HEK293 (cell line): ENCODE results near the gene ABHD12.
A peak's percentile ranks its signal among the peaks of the same experiment; 100 is the strongest.

Experiments
- CTCF ChIA-PET: fragments of 350-600 bp; formaldehyde crosslinking; extraction: SDS; loops from one replicate; lab custom pipeline; 2021; ENCODE audit warnings: antibody characterized with exemption; lab: Yijun Ruan, JAX
- POLR2A ChIA-PET: fragments of 300-600 bp; formaldehyde crosslinking; extraction: SDS; loops from one replicate; lab custom pipeline; 2020; ENCODE audit warnings: antibody characterized with exemption, inconsistent platforms; lab: Yijun Ruan, JAX
- H3K27ac ChIP-seq: fragments of 200-500 bp; sonication (Bioruptor generic); 2 replicates; pipeline ENCODE4 v1.5.1; 2014; ENCODE audit warnings: low read depth, low read length, control low read depth, inconsistent platforms; ENCODE audit errors: extremely low read depth
- H3K36me3 ChIP-seq, 2 experiments: fragments of 200-500 bp in 1 of 2; sonication (Bioruptor generic) in 1 of 2; 1 replicate in 1 of 2; 2 replicates in 1 of 2; pipeline ENCODE4 v1.5.1; 2014 to 2017; ENCODE audit warnings: inconsistent platforms in 2 of 2, low read length in 2 of 2; ENCODE audit not compliant: control insufficient read depth in 2 of 2, insufficient read depth in 1 of 2
- H3K4me1 ChIP-seq: fragments of 200-500 bp; sonication (Bioruptor generic); 2 replicates; pipeline ENCODE4 v1.5.1; 2014; ENCODE audit warnings: mild to moderate bottlenecking, low read length, inconsistent platforms; ENCODE audit not compliant: control insufficient read depth, insufficient read depth
- H3K4me3 ChIP-seq: 2 replicates; pipeline ENCODE4 v1.5.1; 2011; ENCODE audit warnings: low read depth, mild to moderate bottlenecking, control low read depth, low read length, moderate library complexity
- H3K9me3 ChIP-seq: fragments of 200-500 bp; sonication (Bioruptor generic); 2 replicates; pipeline ENCODE4 v1.5.1; 2014; ENCODE audit warnings: low read depth, low read length, inconsistent platforms; ENCODE audit not compliant: control insufficient read depth, insufficient read depth
- FEZF1 ChIP-seq: fragments of 450-650 bp; formaldehyde crosslinking; IDR thresholded peaks from 2 replicates; pipeline ENCODE4 v1.5.1; 2016; ENCODE audit warnings: missing biosample characterization, missing genetic modification characterization
- KLF8 ChIP-seq: fragments of 450-650 bp; formaldehyde crosslinking; IDR thresholded peaks from 2 replicates; pipeline ENCODE4 v1.5.1; 2016; ENCODE audit warnings: missing biosample characterization, missing genetic modification characterization
- MYNN ChIP-seq: fragments of 450-650 bp; formaldehyde crosslinking; IDR thresholded peaks from 2 replicates; pipeline ENCODE4 v1.5.1; 2016; ENCODE audit warnings: missing biosample characterization, missing genetic modification characterization, borderline replicate concordance
- PRDM4 ChIP-seq: fragments of 450-650 bp; formaldehyde crosslinking; IDR thresholded peaks from 2 replicates; pipeline ENCODE4 v1.5.1; 2017; ENCODE audit warnings: missing biosample characterization, missing genetic modification characterization
- REPIN1 ChIP-seq: fragments of 450-650 bp; formaldehyde crosslinking; IDR thresholded peaks from 2 replicates; pipeline ENCODE4 v1.5.1; 2017; ENCODE audit warnings: missing biosample characterization, missing genetic modification characterization, low read depth
- YY2 ChIP-seq: fragments of 450-650 bp; formaldehyde crosslinking; IDR thresholded peaks from 2 replicates; pipeline ENCODE4 v1.5.1; 2016; ENCODE audit warnings: missing biosample characterization, missing genetic modification characterization
- ZBTB1 ChIP-seq: fragments of 450-650 bp; formaldehyde crosslinking; IDR thresholded peaks from 2 replicates; pipeline ENCODE4 v1.5.1; 2016; ENCODE audit warnings: missing biosample characterization, missing genetic modification characterization
- ZBTB26 ChIP-seq: fragments of 450-650 bp; formaldehyde crosslinking; optimal IDR thresholded peaks from 2 replicates; pipeline ENCODE3; 2016; ENCODE audit warnings: missing biosample characterization, mild to moderate bottlenecking, missing genetic modification characterization
- ZBTB6 ChIP-seq: fragments of 450-650 bp; formaldehyde crosslinking; IDR thresholded peaks from 2 replicates; pipeline ENCODE4 v1.5.1; 2017; ENCODE audit warnings: missing biosample characterization, missing genetic modification characterization
- ZNF121 ChIP-seq: fragments of 450-650 bp; formaldehyde crosslinking; IDR thresholded peaks from 2 replicates; pipeline ENCODE4 v1.5.1; 2016; ENCODE audit warnings: missing biosample characterization, missing genetic modification characterization
- ZNF16 ChIP-seq: fragments of 450-650 bp; formaldehyde crosslinking; IDR thresholded peaks from 2 replicates; pipeline ENCODE4 v1.5.1; 2016; ENCODE audit warnings: low read depth, missing biosample characterization, missing genetic modification characterization
- ZNF175 ChIP-seq: fragments of 450-650 bp; formaldehyde crosslinking; IDR thresholded peaks from 2 replicates; pipeline ENCODE4 v1.5.1; 2016; ENCODE audit warnings: missing biosample characterization, missing genetic modification characterization
- ZNF211 ChIP-seq: fragments of 450-650 bp; formaldehyde crosslinking; IDR thresholded peaks from 2 replicates; pipeline ENCODE4 v1.5.1; 2016; ENCODE audit warnings: low read depth, missing biosample characterization, missing genetic modification characterization
- ZNF248 ChIP-seq: fragments of 450-650 bp; formaldehyde crosslinking; IDR thresholded peaks from 2 replicates; pipeline ENCODE4 v1.5.1; 2017; ENCODE audit warnings: missing biosample characterization, missing genetic modification characterization
- ZNF341 ChIP-seq: fragments of 450-650 bp; formaldehyde crosslinking; IDR thresholded peaks from 2 replicates; pipeline ENCODE4; 2016; ENCODE audit warnings: low read depth, missing biosample characterization, missing genetic modification characterization
- ZNF398 ChIP-seq: fragments of 450-650 bp; formaldehyde crosslinking; IDR thresholded peaks from 2 replicates; pipeline ENCODE4 v1.5.1; 2017; ENCODE audit warnings: missing biosample characterization, missing genetic modification characterization
- ZNF426 ChIP-seq: fragments of 450-650 bp; formaldehyde crosslinking; IDR thresholded peaks from 2 replicates; pipeline ENCODE4 v1.5.1; 2017; ENCODE audit warnings: missing biosample characterization, missing genetic modification characterization, mild to moderate bottlenecking, inconsistent platforms, moderate library complexity
- ZNF530 ChIP-seq: fragments of 450-650 bp; formaldehyde crosslinking; IDR thresholded peaks from 2 replicates; pipeline ENCODE4 v1.5.1; 2016; ENCODE audit warnings: low read depth, missing biosample characterization, missing genetic modification characterization
- ZNF600 ChIP-seq: fragments of 450-650 bp; formaldehyde crosslinking; IDR thresholded peaks from 2 replicates; pipeline ENCODE4 v1.5.1; 2016; ENCODE audit warnings: missing biosample characterization, missing genetic modification characterization
- ZNF624 ChIP-seq: fragments of 450-650 bp; formaldehyde crosslinking; IDR thresholded peaks from 2 replicates; pipeline ENCODE4 v1.5.1; 2017; ENCODE audit warnings: missing biosample characterization, missing genetic modification characterization
- ZNF677 ChIP-seq: fragments of 450-650 bp; IDR thresholded peaks from 2 replicates; pipeline ENCODE4 v1.5.0; 2018; ENCODE audit warnings: missing biosample characterization, mild to moderate bottlenecking, missing genetic modification characterization, moderate library complexity
- ZNF776 ChIP-seq: fragments of 450-650 bp; formaldehyde crosslinking; IDR thresholded peaks from 2 replicates; pipeline ENCODE4 v1.5.0; 2017; ENCODE audit warnings: missing biosample characterization, missing genetic modification characterization, borderline replicate concordance

ABHD12 gene

GRCh38 chr20:25356271-25356933 lies 34.2 kb downstream of the ABHD12 start:
- ChIA-PET CTCF (interaction anchor here (1.1 to 1.2 kb wide), 2 partner anchors 15 to 41 kb away, joined by 3 to 8 read pairs; no protein-coding TSS in a partner anchor), POLR2A (no interaction called here)
- H3K4me3 ChIP-seq: no peak overlapping the region
- H3K27ac ChIP-seq: no peak overlapping the region
- no peak for TF ChIP-seq ZNF211 (tag by site-specific recombination)
- TF ChIP-seq ZNF600 (tag by site-specific recombination): peak; percentile 40; the same call in 1 of the 2 replicates
- H3K36me3 ChIP-seq: no peaks in the 10 kb centered on the region
- peaks cover 25% of the 10 kb centered on the region for H3K4me1 ChIP-seq
- H3K9me3 ChIP-seq: no peaks in the 10 kb centered on the region

- H3K27ac ChIP-seq: no peak overlapping the region
- TF ChIP-seq YY2 (tag by site-specific recombination): no peak
- no peak for TF ChIP-seq PRDM4
- no peak for TF ChIP-seq ZNF211 (tag by site-specific recombination)
- no peak for TF ChIP-seq ZNF530 (tag by site-specific recombination)
- TF ChIP-seq ZBTB26 (tag by site-specific recombination): no peak
- TF ChIP-seq, all 188 proteins: peak for 0
- POLR2A ChIA-PET: no interaction called here
- H3K4me3 ChIP-seq: no peak overlapping the region
- CTCF ChIA-PET: interaction anchor here (1.2 kb wide), 1 partner anchor 16 kb away, joined by 8 read pairs; no protein-coding TSS in a partner anchor
- H3K9me3 ChIP-seq: no peaks in the 10 kb centered on the region
- no peaks in the 10 kb centered on the region for H3K36me3 ChIP-seq
- peaks cover 25% of the 10 kb centered on the region for H3K4me1 ChIP-seq
These were observed 34.8 kb downstream of the ABHD12 start for GRCh38 chr20:25355866-25356265.

GRCh38 chr20:25355011-25355595 lies 35.5 kb downstream of the ABHD12 start:
- POLR2A ChIA-PET: no interaction called here

GRCh38 chr20:25353747-25354705 lies 36.6 kb downstream of the ABHD12 start:
- ChIA-PET POLR2A (no interaction called here), CTCF (no interaction called here)
- H3K9me3 ChIP-seq: no peaks in the 10 kb centered on the region
- no peaks in the 10 kb centered on the region for H3K36me3 ChIP-seq
- peaks cover 25% of the 10 kb centered on the region for H3K4me1 ChIP-seq
- H3K4me3 ChIP-seq: no peak overlapping the region
- peak overlapping the region; percentile 64 for H3K27ac ChIP-seq
- TF ChIP-seq ZNF677 (tag by site-specific recombination): no peak
- no peak for TF ChIP-seq ZNF398 (tag by site-specific recombination)
- no peak for TF ChIP-seq ZNF175
- no peak for TF ChIP-seq ZBTB6
- no peak for TF ChIP-seq ZNF248 (tag by site-specific recombination)
- no peak for TF ChIP-seq ZBTB1 (tag by site-specific recombination)
- 0 out of 2 replicates have a peak, but pooled peaks have one; percentile 25 for TF ChIP-seq ZNF341 (tag by site-specific recombination)
- no peak for TF ChIP-seq REPIN1
- no peak for TF ChIP-seq MYNN (tag by site-specific recombination)

More at GRCh38 chr20:25355011-25355595, 35.5 kb downstream of the ABHD12 start:
- peaks cover 25% of the 10 kb centered on the region for H3K4me1 ChIP-seq
- no peak overlapping the region for H3K4me3 ChIP-seq
- no peak overlapping the region for H3K27ac ChIP-seq
- CTCF ChIA-PET: no interaction called here
- H3K36me3 ChIP-seq: no peaks in the 10 kb centered on the region
- TF ChIP-seq ZNF624 (tag by site-specific recombination): no peak
- TF ChIP-seq KLF8 (tag by site-specific recombination): no peak
- TF ChIP-seq ZNF776: no peak
- no peak for TF ChIP-seq ZNF426
- TF ChIP-seq FEZF1: no peak
- no peak for TF ChIP-seq ZNF16 (tag by site-specific recombination)
- no peak for TF ChIP-seq ZNF121
- TF ChIP-seq ZNF600 (tag by site-specific recombination): no peak
- no peaks in the 10 kb centered on the region for H3K9me3 ChIP-seq
